A549 (cell line): Measurements from ENCODE around the gene TACC2. TPM values are rescaled to one million over a fixed set of nuclear protein-coding genes. Genes with fewer than 3 reads are reported as not detected.

Source experiments
- ATAC-seq, 2 experiments: fragments of 200-7000 bp in 1 of 2; fragments of >200 bp in 1 of 2; cut with Nextera tagmentation in 1 of 2; cut with Tn5 transposase in 1 of 2; 3 replicates each; pipeline versions ENCODE4 v1.8.0 to v1.9.1; 2018 to 2020; ENCODE audit warnings: mild to moderate bottlenecking in 1 of 2, moderate library complexity in 1 of 2
- CTCF ChIA-PET: fragments of 300-600 bp; sonication (Branson Sonifier 250); formaldehyde crosslinking; extraction: SDS; loops from one replicate; lab custom pipeline; 2021; ENCODE audit warnings: antibody characterized with exemption, inconsistent platforms; lab: Yijun Ruan, JAX
- POLR2A ChIA-PET: fragments of 350-600 bp; formaldehyde crosslinking; extraction: SDS; loops from one replicate; lab custom pipeline; 2021; ENCODE audit warnings: antibody characterized with exemption, inconsistent platforms; lab: Yijun Ruan, JAX
- DNase-seq, 2 experiments: peaks; one replicate each; pipeline versions ENCODE4 v3.0.0 to v3.0.0-alpha.2; 2011 to 2016; ENCODE audit warnings: low read depth in 1 of 2, low spot score in 1 of 2
- FAIRE-seq: peaks from 2 replicates; lab custom pipeline; 2011; peaks lifted over from hg19 to GRCh38; lab: Jason Lieb, UNC
- H3K27ac ChIP-seq, 2 experiments: fragments of >200 bp; sonication (Bioruptor Twin); formaldehyde crosslinking; 3 replicates each; pipeline ENCODE4 v1.5.1; 2016 to 2017
- H3K4me1 ChIP-seq: fragments of >200 bp; sonication (Bioruptor Twin); formaldehyde crosslinking; 3 replicates; pipeline ENCODE4 v1.6.1; 2016
- H3K4me2 ChIP-seq: fragments of >200 bp; sonication (Bioruptor Twin); formaldehyde crosslinking; 3 replicates; pipeline ENCODE4 v1.6.1; 2016
- H3K4me3 ChIP-seq: fragments of >200 bp; sonication (Bioruptor Twin); formaldehyde crosslinking; 3 replicates; pipeline ENCODE4 v1.5.1; 2016
- H3K9me3 ChIP-seq: fragments of >200 bp; sonication (Bioruptor Twin); formaldehyde crosslinking; 3 replicates; pipeline ENCODE4 v1.6.1; 2016
- CBX2 ChIP-seq: fragments of 200-600 bp; sonication (generic); IDR thresholded peaks from 2 replicates; pipeline ENCODE4 v1.6.1; 2016; ENCODE audit warnings: low read depth, mild to moderate bottlenecking, borderline replicate concordance
- CHD2 ChIP-seq: fragments of 150-350 bp; IDR thresholded peaks from 2 replicates; pipeline ENCODE4 v1.6.1; 2014; ENCODE audit warnings: low read length; ENCODE audit not compliant: partially characterized antibody
- EHF ChIP-seq: fragments of 250-450 bp; sonication (Bioruptor Pico); IDR thresholded peaks from 2 replicates; pipeline ENCODE4 v1.5.0; 2020; ENCODE audit warnings: mild to moderate bottlenecking
- EHMT2 ChIP-seq: fragments of 200-600 bp; sonication (generic); IDR thresholded peaks from 2 replicates; pipeline ENCODE4 v1.6.1; 2016; ENCODE audit warnings: antibody characterized with exemption, low read depth, mild to moderate bottlenecking, moderate library complexity
- ESRRA ChIP-seq: fragments of 150-350 bp; IDR thresholded peaks from 2 replicates; pipeline ENCODE4 v1.6.1; 2014; ENCODE audit warnings: mild to moderate bottlenecking, low read length, borderline replicate concordance
- FOXS1 ChIP-seq: fragments of 250-450 bp; sonication (Bioruptor Pico); IDR thresholded peaks from 2 replicates; pipeline ENCODE4 v1.5.0; 2020; ENCODE audit warnings: mild to moderate bottlenecking, moderate library complexity
- HEYL ChIP-seq: fragments of 250-450 bp; sonication (Bioruptor Pico); IDR thresholded peaks from 2 replicates; pipeline ENCODE4 v1.8.0; 2021; ENCODE audit warnings: mild to moderate bottlenecking, moderate library complexity
- JUN ChIP-seq, 2 experiments: fragments of >200 bp; sonication (Bioruptor Twin); formaldehyde crosslinking; IDR thresholded peaks; 2 replicates in 1 of 2; 3 replicates in 1 of 2; pipeline ENCODE4 v1.6.1; 2016 to 2017
- JUNB ChIP-seq: fragments of >200 bp; sonication (Bioruptor Twin); formaldehyde crosslinking; IDR thresholded peaks from 2 replicates; pipeline ENCODE4 v1.6.1; 2016
- KDM1A ChIP-seq: fragments of 200-600 bp; sonication (generic); IDR thresholded peaks from 2 replicates; pipeline ENCODE4 v1.6.1; 2016; ENCODE audit warnings: low read depth, mild to moderate bottlenecking
- KDM5A ChIP-seq: fragments of 200-600 bp; sonication (generic); IDR thresholded peaks from 2 replicates; pipeline ENCODE4 v1.6.1; 2016; ENCODE audit warnings: antibody characterized with exemption, mild to moderate bottlenecking
- MYC ChIP-seq: IDR thresholded peaks from 2 replicates; pipeline ENCODE4 v1.6.1; 2012; ENCODE audit warnings: mild to moderate bottlenecking, inconsistent platforms, low read length, improper control_type of control experiment, borderline replicate concordance
- NPAS2 ChIP-seq: fragments of 250-450 bp; sonication (Bioruptor Pico); IDR thresholded peaks from 2 replicates; pipeline ENCODE4 v1.8.0; 2022; ENCODE audit warnings: mild to moderate bottlenecking, moderate library complexity, borderline replicate concordance
- PHF8 ChIP-seq: fragments of 200-600 bp; sonication (generic); IDR thresholded peaks from 2 replicates; pipeline ENCODE4 v1.6.1; 2016; ENCODE audit warnings: low read depth, mild to moderate bottlenecking, antibody characterized with exemption, moderate library complexity, borderline replicate concordance
- RARB ChIP-seq: fragments of 250-450 bp; sonication (Bioruptor Pico); IDR thresholded peaks from 2 replicates; pipeline ENCODE4 v1.8.0; 2021; ENCODE audit warnings: mild to moderate bottlenecking, moderate library complexity
- RNF2 ChIP-seq: fragments of 200-600 bp; sonication (generic); IDR thresholded peaks from 2 replicates; pipeline ENCODE4 v1.6.1; 2016; ENCODE audit warnings: low read depth, mild to moderate bottlenecking, antibody characterized with exemption, moderate library complexity, borderline replicate concordance
- SMC3 ChIP-seq: fragments of >200 bp; sonication (Bioruptor Twin); formaldehyde crosslinking; IDR thresholded peaks from 3 replicates; pipeline ENCODE4 v1.6.1; 2018; ENCODE audit warnings: inconsistent platforms
- TP53 ChIP-seq: fragments of 250-450 bp; sonication (Bioruptor Pico); IDR thresholded peaks from 2 replicates; pipeline ENCODE4 v1.5.0; 2021; ENCODE audit warnings: mild to moderate bottlenecking, moderate library complexity
- ZC3H11A ChIP-seq: fragments of 450-650 bp; IDR thresholded peaks from 2 replicates; pipeline ENCODE4 v1.6.1; 2014; ENCODE audit warnings: antibody characterized with exemption, mild to moderate bottlenecking
- ZFP36 ChIP-seq: fragments of 450-650 bp; IDR thresholded peaks from 2 replicates; pipeline ENCODE4 v1.6.1; 2014; ENCODE audit warnings: borderline replicate concordance; ENCODE audit not compliant: partially characterized antibody
- WGBS: methylation state at CpG from one replicate; pipeline ENCODE4 v1.1.6; 2017; ENCODE audit errors: missing lambda C conversion rate; 5-methylcytosine and 5-hydroxymethylcytosine counted together
- polyA plus RNA-seq, 4 experiments: library from polyadenylated mRNA; depleted of rRNA in 3 of 4; stranded (reverse); fragments of >200 nt; fragmentation: RNase III in 1 of 4; extraction: RNeasy Plus Mini Kit Qiagen cat#74134 plus additional on column Dnase treatment in 1 of 4; gene quantifications; 2 replicates in 3 of 4; 3 replicates in 1 of 4; pipeline ENCODE4 v1.2.3, GENCODE V29; 2011 to 2017
- TF ChIP-seq, protein P1 (sequence below): fragments of >200 bp; sonication (Bioruptor Twin); formaldehyde crosslinking; IDR thresholded peaks from 3 replicates; pipeline ENCODE4 v1.5.1; 2016
- TF ChIP-seq, protein P2 (sequence below): fragments of 150-350 bp; IDR thresholded peaks from 2 replicates; pipeline ENCODE4 v1.6.1; 2014; ENCODE audit warnings: low read depth, mild to moderate bottlenecking, low read length
- TF ChIP-seq, protein P3 (sequence below): fragments of >200 bp; sonication (Bioruptor Twin); formaldehyde crosslinking; IDR thresholded peaks from 2 replicates; pipeline ENCODE4 v1.6.1; 2016
- TF ChIP-seq, protein P4 (sequence below): IDR thresholded peaks from 2 replicates; pipeline ENCODE4 v1.6.1; 2012

TACC2 gene
- polyA plus RNA-seq, 2 of the 4 experiments (the other 2 are of a cell fraction), result 83.3 to 128 TPM

DNA sequence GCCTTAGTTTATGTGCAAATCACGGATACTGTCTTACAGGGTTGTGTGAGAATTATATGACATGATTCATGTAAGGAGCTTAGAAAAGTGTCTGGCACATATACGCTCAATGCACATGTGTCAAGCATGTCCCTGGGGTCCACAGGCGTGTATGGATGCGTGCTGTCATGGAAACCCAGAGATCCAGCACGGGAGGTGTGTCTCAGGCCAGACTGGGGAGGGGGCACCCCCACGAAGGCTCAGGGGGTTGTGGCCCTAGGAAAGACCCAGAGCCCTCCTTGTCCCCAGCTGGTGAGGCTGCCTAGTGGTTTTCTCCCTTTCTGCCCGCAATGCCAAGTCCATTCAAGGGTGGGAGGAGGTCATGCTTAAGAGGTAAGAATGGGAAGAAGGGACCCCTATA lies 291.2 kb downstream of the TACC2 start:
- 66% methylated on average over 7 of the region's 7 CpGs for WGBS
- DNase-seq (no peak), ATAC-seq (no peak), FAIRE-seq (no peak)
- H3K4me1 ChIP-seq, result peaks cover 10% of the 10 kb centered on the region
- TF ChIP-seq RNF2 (no peak), TP53 (no peak)
- no peak overlapping the region for H3K4me3 ChIP-seq
- H3K4me2 ChIP-seq, result no peak overlapping the region
- ChIA-PET CTCF (interaction anchor here (0.6 to 5.2 kb wide), 12 partner anchors 9 to 286 kb away, joined by 3 to 27 read pairs (median 4); partner anchors contain the start of gene BTBD16), POLR2A (no interaction called here)
- H3K9me3 ChIP-seq, result no peaks in the 10 kb centered on the region
- H3K27ac ChIP-seq, result no peak overlapping the region

DNA sequence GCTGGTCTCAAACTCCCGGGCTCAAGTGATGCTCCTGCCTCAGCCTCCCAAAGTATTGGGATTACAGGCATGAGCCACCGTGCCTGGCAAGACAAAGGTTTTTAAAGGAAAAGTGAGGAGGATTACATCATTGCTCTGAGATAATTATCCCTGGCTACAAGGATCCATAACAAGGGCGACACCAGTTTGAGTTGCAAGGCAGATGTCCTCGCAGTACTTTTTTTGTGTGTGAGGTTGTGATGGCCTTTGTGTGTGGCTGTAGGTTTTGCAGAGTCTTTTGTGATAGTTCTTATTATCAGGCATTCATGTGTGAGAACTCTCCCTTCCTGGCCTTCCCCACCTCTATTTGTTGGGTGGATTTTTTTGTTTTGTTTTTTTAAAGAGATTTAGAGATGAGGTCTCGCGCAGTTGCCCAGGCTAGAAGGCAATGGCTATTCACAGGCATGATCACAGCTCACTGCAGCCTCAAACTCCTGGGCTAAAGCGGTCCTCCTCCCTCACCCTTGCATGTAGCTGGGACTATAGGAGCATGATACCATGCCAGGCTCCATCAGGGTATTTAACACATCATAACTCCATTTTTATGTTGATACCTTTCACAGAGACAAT lies 292.2 kb downstream of the TACC2 start:
- ChIA-PET CTCF (interaction anchor here (1.0 to 5.2 kb wide), 2 partner anchors 13 to 16 kb away, joined by 3 to 27 read pairs; no protein-coding TSS in a partner anchor), POLR2A (no interaction called here)
- no peak overlapping the region for H3K27ac ChIP-seq
- H3K9me3 ChIP-seq, result no peaks in the 10 kb centered on the region
- FAIRE-seq (no peak), ATAC-seq (no peak), DNase-seq (no peak)
- TF ChIP-seq HEYL (CRISPR knock-in tag), result no peak
- TF ChIP-seq FOXS1 (CRISPR knock-in tag), result no peak
- no peak for TF ChIP-seq EHMT2
- TF ChIP-seq ESRRA, result no peak
- no peak for TF ChIP-seq ZFP36
- H3K4me2 ChIP-seq, result no peak overlapping the region
- H3K4me1 ChIP-seq, result peaks cover 10% of the 10 kb centered on the region
- 91% methylated on average over 7 of the region's 7 CpGs for WGBS
- no peak overlapping the region for H3K4me3 ChIP-seq

DNA sequence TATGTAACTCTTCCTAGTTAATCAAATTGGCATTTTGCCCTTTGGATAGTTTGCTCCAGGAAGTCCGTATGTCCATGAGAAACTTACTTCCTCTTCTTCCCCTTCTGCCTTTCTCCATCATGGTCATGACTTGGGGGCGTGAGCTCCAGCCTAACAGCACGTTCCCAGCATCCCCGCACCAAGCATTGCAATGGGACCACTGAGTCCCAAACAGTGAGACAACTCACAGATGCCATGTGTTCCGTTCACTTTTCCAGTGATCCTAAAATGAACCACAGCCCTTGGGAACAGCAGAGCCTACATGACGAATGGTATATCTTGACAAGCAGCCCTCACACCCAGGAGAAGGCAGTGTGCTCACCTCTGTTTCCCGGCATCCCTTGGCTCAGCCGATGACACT lies 292.8 kb downstream of the TACC2 start:
- 92% methylated on average over 8 of the region's 8 CpGs for WGBS
- TF ChIP-seq CBX2, result no peak
- no peak for TF ChIP-seq NPAS2 (CRISPR knock-in tag)
- no peak for TF ChIP-seq KDM1A
- TF ChIP-seq, all 56 proteins: peak for 0
- DNase-seq, result no peak
- no peak for ATAC-seq
- FAIRE-seq, result no peak
- H3K4me3 ChIP-seq, result no peak overlapping the region
- H3K9me3 ChIP-seq, result no peaks in the 10 kb centered on the region
- CTCF ChIA-PET, result interaction anchor here (2.2 kb wide), 1 partner anchor 17 kb away, joined by 7 read pairs; no protein-coding TSS in a partner anchor
- POLR2A ChIA-PET, result no interaction called here
- H3K27ac ChIP-seq, result no peak overlapping the region
- no peak overlapping the region for H3K4me2 ChIP-seq
- peaks cover 10% of the 10 kb centered on the region for H3K4me1 ChIP-seq

DNA sequence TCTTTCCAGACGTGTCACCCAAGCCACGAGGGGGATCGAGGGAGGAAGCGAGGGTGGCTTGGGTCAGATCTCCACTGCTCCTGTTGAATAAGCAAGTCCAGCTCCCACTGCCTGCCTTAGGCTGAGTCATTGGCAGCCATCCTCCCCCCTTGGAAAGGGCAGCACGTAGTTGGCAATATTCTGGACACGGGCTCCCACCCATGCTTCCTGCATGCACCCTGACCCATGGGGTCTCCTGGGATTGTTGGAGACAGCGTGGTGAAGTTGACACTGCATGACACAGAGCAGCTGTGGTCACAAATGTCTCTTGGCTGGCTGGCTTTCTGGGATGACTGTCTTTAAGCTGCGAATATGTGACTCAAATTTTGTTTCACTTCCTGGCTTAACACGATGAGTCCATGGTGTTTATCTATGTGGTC lies 293.3 kb downstream of the TACC2 start:
- CTCF ChIA-PET, result interaction anchor here (1.1 to 2.2 kb wide), 3 partner anchors 17 to 422 kb away, joined by 3 to 7 read pairs (median 4); no protein-coding TSS in a partner anchor
- FAIRE-seq (no peak), ATAC-seq (no peak)
- Histone ChIP-seq H3K4me1 (peaks cover 8% of the 10 kb centered on the region; the same call in 1 of the 3 replicates), H3K9me3 (no peaks in the 10 kb centered on the region), H3K27ac (no peak overlapping the region), H3K4me2 (no peak overlapping the region), H3K4me3 (no peak overlapping the region)
- WGBS, result 81% methylated on average over 9 of the region's 9 CpGs
- POLR2A ChIA-PET, result no interaction called here
- TF ChIP-seq MYC, result no peak
- no peak for TF ChIP-seq CHD2
- TF ChIP-seq SMC3, result no peak
- no peak for TF ChIP-seq JUNB
- TF ChIP-seq, protein P1, sequence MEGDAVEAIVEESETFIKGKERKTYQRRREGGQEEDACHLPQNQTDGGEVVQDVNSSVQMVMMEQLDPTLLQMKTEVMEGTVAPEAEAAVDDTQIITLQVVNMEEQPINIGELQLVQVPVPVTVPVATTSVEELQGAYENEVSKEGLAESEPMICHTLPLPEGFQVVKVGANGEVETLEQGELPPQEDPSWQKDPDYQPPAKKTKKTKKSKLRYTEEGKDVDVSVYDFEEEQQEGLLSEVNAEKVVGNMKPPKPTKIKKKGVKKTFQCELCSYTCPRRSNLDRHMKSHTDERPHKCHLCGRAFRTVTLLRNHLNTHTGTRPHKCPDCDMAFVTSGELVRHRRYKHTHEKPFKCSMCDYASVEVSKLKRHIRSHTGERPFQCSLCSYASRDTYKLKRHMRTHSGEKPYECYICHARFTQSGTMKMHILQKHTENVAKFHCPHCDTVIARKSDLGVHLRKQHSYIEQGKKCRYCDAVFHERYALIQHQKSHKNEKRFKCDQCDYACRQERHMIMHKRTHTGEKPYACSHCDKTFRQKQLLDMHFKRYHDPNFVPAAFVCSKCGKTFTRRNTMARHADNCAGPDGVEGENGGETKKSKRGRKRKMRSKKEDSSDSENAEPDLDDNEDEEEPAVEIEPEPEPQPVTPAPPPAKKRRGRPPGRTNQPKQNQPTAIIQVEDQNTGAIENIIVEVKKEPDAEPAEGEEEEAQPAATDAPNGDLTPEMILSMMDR, result no peak
- no peak for TF ChIP-seq TP53
- TF ChIP-seq KDM5A, result no peak
- TF ChIP-seq ZC3H11A, result no peak
- no peak for TF ChIP-seq RARB
- TF ChIP-seq, protein P2, sequence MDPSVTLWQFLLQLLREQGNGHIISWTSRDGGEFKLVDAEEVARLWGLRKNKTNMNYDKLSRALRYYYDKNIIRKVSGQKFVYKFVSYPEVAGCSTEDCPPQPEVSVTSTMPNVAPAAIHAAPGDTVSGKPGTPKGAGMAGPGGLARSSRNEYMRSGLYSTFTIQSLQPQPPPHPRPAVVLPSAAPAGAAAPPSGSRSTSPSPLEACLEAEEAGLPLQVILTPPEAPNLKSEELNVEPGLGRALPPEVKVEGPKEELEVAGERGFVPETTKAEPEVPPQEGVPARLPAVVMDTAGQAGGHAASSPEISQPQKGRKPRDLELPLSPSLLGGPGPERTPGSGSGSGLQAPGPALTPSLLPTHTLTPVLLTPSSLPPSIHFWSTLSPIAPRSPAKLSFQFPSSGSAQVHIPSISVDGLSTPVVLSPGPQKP, result no peak
- TF ChIP-seq, protein P3, sequence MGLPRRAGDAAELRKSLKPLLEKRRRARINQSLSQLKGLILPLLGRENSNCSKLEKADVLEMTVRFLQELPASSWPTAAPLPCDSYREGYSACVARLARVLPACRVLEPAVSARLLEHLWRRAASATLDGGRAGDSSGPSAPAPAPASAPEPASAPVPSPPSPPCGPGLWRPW, result no peak
- no peak for TF ChIP-seq PHF8
- no peak for TF ChIP-seq JUN (IDR thresholded peaks at IDR 0.05)
- TF ChIP-seq EHF (CRISPR knock-in tag), result no peak
- TF ChIP-seq, protein P4, sequence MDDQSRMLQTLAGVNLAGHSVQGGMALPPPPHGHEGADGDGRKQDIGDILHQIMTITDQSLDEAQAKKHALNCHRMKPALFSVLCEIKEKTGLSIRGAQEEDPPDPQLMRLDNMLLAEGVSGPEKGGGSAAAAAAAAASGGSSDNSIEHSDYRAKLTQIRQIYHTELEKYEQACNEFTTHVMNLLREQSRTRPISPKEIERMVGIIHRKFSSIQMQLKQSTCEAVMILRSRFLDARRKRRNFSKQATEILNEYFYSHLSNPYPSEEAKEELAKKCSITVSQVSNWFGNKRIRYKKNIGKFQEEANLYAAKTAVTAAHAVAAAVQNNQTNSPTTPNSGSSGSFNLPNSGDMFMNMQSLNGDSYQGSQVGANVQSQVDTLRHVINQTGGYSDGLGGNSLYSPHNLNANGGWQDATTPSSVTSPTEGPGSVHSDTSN, result no peak
- TF ChIP-seq, all 56 proteins: peak for 0
- DNase-seq, result no peak
